ENCODE results near the gene ERI3. TPM values are rescaled to one million over a fixed set of nuclear protein-coding genes. Genes with fewer than 3 reads are reported as not detected.

The ERI3 gene
- polyA plus RNA-seq, 3 donors = 26.4 to 35.0 (median 26.6) TPM

DNA sequence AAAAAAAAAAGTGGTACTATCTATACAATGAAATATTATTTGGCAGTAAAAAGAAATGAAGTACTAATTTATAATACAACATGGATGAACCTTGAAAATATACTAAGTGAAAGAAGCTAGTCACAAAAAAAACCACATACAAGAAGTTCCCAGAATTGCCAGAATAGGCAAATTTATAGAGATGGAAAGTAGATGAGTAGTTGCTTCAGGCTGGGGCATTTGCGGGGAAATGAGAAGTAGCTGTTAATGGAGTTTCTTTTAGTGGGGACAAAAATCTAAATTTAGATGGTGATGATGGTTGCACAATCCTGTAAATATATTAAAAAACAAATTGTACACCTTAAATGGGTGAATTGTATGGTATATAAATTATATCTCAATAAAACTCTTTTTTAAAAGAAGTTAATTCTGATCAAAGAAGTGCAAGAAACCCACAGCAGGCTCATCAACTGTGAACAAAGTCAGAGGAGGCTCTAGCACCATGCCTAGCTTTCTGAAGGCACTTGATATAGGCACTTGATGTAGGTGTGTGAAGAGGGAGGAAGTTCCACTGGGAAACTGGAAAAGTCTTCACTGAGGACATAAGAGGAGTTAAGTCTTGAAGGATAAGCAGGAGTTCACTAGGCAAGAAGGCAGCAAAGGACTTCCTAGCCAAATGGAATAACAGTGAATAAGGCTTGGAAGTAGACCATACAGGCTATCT, 89.2 kb downstream of the ERI3 start:
- peak overlapping the region in 1 of 2 donors; percentile 40 for H3K4me3 Mint-ChIP-seq
- H3K27me3 Mint-ChIP-seq (ENCODE audit: low read depth in 3 of 3) = peaks cover 0 to 2% (median 1%) of the 10 kb centered on the region in 3 donors
- H3K9ac ChIP-seq (ENCODE audit: insufficient read depth, low read length, poor library complexity, severe bottlenecking) = no peak overlapping the region
- TF ChIP-seq, protein P1, sequence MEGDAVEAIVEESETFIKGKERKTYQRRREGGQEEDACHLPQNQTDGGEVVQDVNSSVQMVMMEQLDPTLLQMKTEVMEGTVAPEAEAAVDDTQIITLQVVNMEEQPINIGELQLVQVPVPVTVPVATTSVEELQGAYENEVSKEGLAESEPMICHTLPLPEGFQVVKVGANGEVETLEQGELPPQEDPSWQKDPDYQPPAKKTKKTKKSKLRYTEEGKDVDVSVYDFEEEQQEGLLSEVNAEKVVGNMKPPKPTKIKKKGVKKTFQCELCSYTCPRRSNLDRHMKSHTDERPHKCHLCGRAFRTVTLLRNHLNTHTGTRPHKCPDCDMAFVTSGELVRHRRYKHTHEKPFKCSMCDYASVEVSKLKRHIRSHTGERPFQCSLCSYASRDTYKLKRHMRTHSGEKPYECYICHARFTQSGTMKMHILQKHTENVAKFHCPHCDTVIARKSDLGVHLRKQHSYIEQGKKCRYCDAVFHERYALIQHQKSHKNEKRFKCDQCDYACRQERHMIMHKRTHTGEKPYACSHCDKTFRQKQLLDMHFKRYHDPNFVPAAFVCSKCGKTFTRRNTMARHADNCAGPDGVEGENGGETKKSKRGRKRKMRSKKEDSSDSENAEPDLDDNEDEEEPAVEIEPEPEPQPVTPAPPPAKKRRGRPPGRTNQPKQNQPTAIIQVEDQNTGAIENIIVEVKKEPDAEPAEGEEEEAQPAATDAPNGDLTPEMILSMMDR (IDR thresholded peaks at IDR 0.05) = no peak
- H3K27ac ChIP-seq (ENCODE audit: low read depth in 1 of 2, low read length in 2 of 2) = peak overlapping the region in 1 of 2 donors; percentile 23
- no peak overlapping the region for H3K4me2 ChIP-seq (replicated peaks; ENCODE audit: extremely low read depth, low read length, poor library complexity, severe bottlenecking)
- H3K27me3 ChIP-seq (ENCODE audit: control insufficient read depth in 2 of 2, insufficient read depth in 2 of 2, low read length in 2 of 2) = no peaks in the 10 kb centered on the region
- H3K36me3 Mint-ChIP-seq = peaks cover 4 to 12% of the 10 kb centered on the region in 2 donors
- no peaks in the 10 kb centered on the region for H3K36me3 ChIP-seq (replicated peaks in 1 of 2; ENCODE audit: control insufficient read depth in 1 of 2, insufficient read depth in 2 of 2, low read length in 2 of 2)
- peaks cover 0 to 5% (median 0%) of the 10 kb centered on the region in 7 donors for H3K9me3 Mint-ChIP-seq
- H3K79me2 ChIP-seq (ENCODE audit: insufficient read depth, low read length) = no peaks in the 10 kb centered on the region
- H3K4me3 ChIP-seq (replicated peaks in 1 of 3; ENCODE audit: low read depth in 2 of 3, low read length in 3 of 3) = no peak overlapping the region
- WGBS (ENCODE audit: insufficient coverage) = no CpG with 5 or more reads among the region's 1 CpG
- no peaks in the 10 kb centered on the region for H4K20me1 ChIP-seq (ENCODE audit: insufficient read depth, low read length)
- peaks cover 52 to 58% of the 10 kb centered on the region in 2 donors for H3K4me1 ChIP-seq (ENCODE audit: control insufficient read depth in 1 of 2, insufficient read depth in 2 of 2, low read length in 2 of 2)
- H3K9me3 ChIP-seq (replicated peaks in 1 of 2; ENCODE audit: control insufficient read depth in 1 of 2, insufficient read depth in 1 of 2, low read length in 2 of 2) = no peaks in the 10 kb centered on the region
- H2AFZ ChIP-seq (ENCODE audit: insufficient read depth, low read depth, low read length, poor library complexity, severe bottlenecking) = no peak overlapping the region
- peaks cover 59% of the 10 kb centered on the region for H3K4me1 Mint-ChIP-seq
- intact Hi-C loops (cut with micrococcal nuclease) = no loop called here
- H3K27ac Mint-ChIP-seq = no peak overlapping the region
- DNase-seq = no peak

DNA sequence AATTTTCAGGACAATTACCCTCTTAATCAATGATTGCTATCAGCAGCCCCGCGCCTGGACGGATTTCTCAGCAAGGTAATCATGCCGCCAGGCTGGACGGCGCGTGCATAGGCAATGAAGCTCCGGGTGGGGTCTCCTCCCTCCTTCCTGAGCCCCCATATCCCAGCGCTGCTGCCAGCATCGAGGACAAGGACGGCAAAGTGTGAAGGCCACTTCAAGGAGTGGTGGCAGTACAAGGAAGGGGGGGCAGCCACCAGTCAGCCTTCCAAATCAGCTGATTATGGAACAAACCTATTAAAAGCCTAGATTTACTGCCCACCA, 90.6 kb downstream of the ERI3 start:
- intact Hi-C loops (cut with micrococcal nuclease) = no loop called here
- Histone ChIP-seq H3K4me3 (replicated peaks in 1 of 3; ENCODE audit: low read depth in 2 of 3, low read length in 3 of 3) (peak overlapping the region in 1 of 3 experiments; percentile 44), H4K20me1 (ENCODE audit: insufficient read depth, low read length) (no peaks in the 10 kb centered on the region), H3K4me1 (ENCODE audit: control insufficient read depth in 1 of 2, insufficient read depth in 2 of 2, low read length in 2 of 2) (peaks cover 52 to 58% of the 10 kb centered on the region in 2 donors), H3K4me2 (replicated peaks; ENCODE audit: extremely low read depth, low read length, poor library complexity, severe bottlenecking) (peak overlapping the region; percentile 41), H3K27me3 (ENCODE audit: control insufficient read depth in 2 of 2, insufficient read depth in 2 of 2, low read length in 2 of 2) (no peaks in the 10 kb centered on the region), H2AFZ (ENCODE audit: insufficient read depth, low read depth, low read length, poor library complexity, severe bottlenecking) (no peak overlapping the region), H3K9ac (ENCODE audit: insufficient read depth, low read length, poor library complexity, severe bottlenecking) (no peak overlapping the region), H3K36me3 (replicated peaks in 1 of 2; ENCODE audit: control insufficient read depth in 1 of 2, insufficient read depth in 2 of 2, low read length in 2 of 2) (no peaks in the 10 kb centered on the region), H3K27ac (ENCODE audit: low read depth in 1 of 2, low read length in 2 of 2) (peak overlapping the region; percentile 76 to 83), H3K9me3 (replicated peaks in 1 of 2; ENCODE audit: control insufficient read depth in 1 of 2, insufficient read depth in 1 of 2, low read length in 2 of 2) (no peaks in the 10 kb centered on the region), H3K79me2 (ENCODE audit: insufficient read depth, low read length) (no peaks in the 10 kb centered on the region)
- H3K27ac Mint-ChIP-seq = peak overlapping the region; percentile 84 to 94 (median 93)
- H3K36me3 Mint-ChIP-seq = peaks cover 8 to 10% of the 10 kb centered on the region in 2 donors
- DNase-seq = no peak
- TF ChIP-seq, protein P1 (IDR thresholded peaks at IDR 0.05) = no peak
- peak overlapping the region in 1 of 2 donors; percentile 30 for H3K4me3 Mint-ChIP-seq
- H3K9me3 Mint-ChIP-seq = peaks cover 0 to 5% (median 0%) of the 10 kb centered on the region in 7 donors
- H3K27me3 Mint-ChIP-seq (ENCODE audit: low read depth in 3 of 3) = peaks cover 0 to 4% (median 2%) of the 10 kb centered on the region in 3 donors
- 98% methylated on average over 8 of the region's 11 CpGs for WGBS (ENCODE audit: insufficient coverage)
- H3K4me1 Mint-ChIP-seq = peaks cover 58% of the 10 kb centered on the region
